SU-DHL-6 (cell line): ENCODE measurements around the gene CATSPERE.

Source experiments
- H2AFZ ChIP-seq: fragments of 200-600 bp; sonication (generic); 2 replicates; pipeline ENCODE4 v1.6.1; 2014; ENCODE audit warnings: low read depth, mild to moderate bottlenecking, moderate library complexity, mixed read lengths, antibody characterized with exemption, low read length; ENCODE audit not compliant: severe bottlenecking
- H3F3A ChIP-seq: fragments of 200-600 bp; shearing (Covaris generic); 2 replicates; pipeline ENCODE4 v1.6.0; 2016; ENCODE audit warnings: antibody characterized with exemption, mild to moderate bottlenecking; ENCODE audit not compliant: insufficient read depth
- H3K27ac ChIP-seq: fragments of 200-600 bp; sonication (generic); 2 replicates; pipeline ENCODE4 v1.5.1; 2016; ENCODE audit warnings: low read depth, mild to moderate bottlenecking, low read length, moderate library complexity, mixed read lengths
- H3K27me3 ChIP-seq: fragments of 200-600 bp; sonication (generic), shearing (Covaris generic); 2 replicates; pipeline ENCODE4 v1.6.0; 2014; ENCODE audit warnings: mild to moderate bottlenecking, low read length
- H3K36me3 ChIP-seq: fragments of 200-600 bp; sonication (generic); 2 replicates; pipeline ENCODE4 v1.6.1; 2014; ENCODE audit warnings: mild to moderate bottlenecking, low read length, mixed read lengths
- H3K4me2 ChIP-seq: fragments of 300-600, 200-600 bp; shearing (Covaris generic), sonication (generic); 2 replicates; pipeline ENCODE4 v1.6.0; 2014; ENCODE audit warnings: low read length, low read depth, mild to moderate bottlenecking; ENCODE audit not compliant: poor library complexity, severe bottlenecking
- H3K4me3 ChIP-seq: fragments of 200-600 bp; sonication (generic); 2 replicates; pipeline ENCODE4 v1.5.1; 2014; ENCODE audit warnings: antibody characterized with exemption, low read length, mild to moderate bottlenecking, mixed read lengths; ENCODE audit not compliant: insufficient read depth, poor library complexity, severe bottlenecking
- H3K79me2 ChIP-seq: fragments of 200-600 bp; sonication (generic); 2 replicates; pipeline ENCODE4 v1.6.1; 2014; ENCODE audit warnings: mild to moderate bottlenecking, low read length, moderate library complexity; ENCODE audit not compliant: insufficient read depth
- H3K9ac ChIP-seq: fragments of 200-600 bp; sonication (generic); 2 replicates; pipeline ENCODE4 v1.7.0; 2014; ENCODE audit warnings: mild to moderate bottlenecking, low read length
- H3K9me2 ChIP-seq: fragments of 200-600 bp; sonication (generic); replicated peaks from 2 replicates; pipeline ENCODE4 v1.6.1; 2014; ENCODE audit warnings: low read length; ENCODE audit not compliant: insufficient read depth
- H3K9me3 ChIP-seq: fragments of 200-600 bp; sonication (generic); 2 replicates; pipeline ENCODE4 v1.6.1; 2014; ENCODE audit warnings: low read length, mixed read lengths; ENCODE audit not compliant: insufficient read depth
- H4K20me1 ChIP-seq: fragments of 200-600 bp; sonication (generic); 2 replicates; pipeline ENCODE4 v1.6.1; 2014; ENCODE audit warnings: low read depth, mild to moderate bottlenecking, antibody characterized with exemption, low read length, moderate library complexity, mixed read lengths
- CTCF ChIP-seq: fragments of 200-600 bp; sonication (generic); IDR thresholded peaks from one replicate; pipeline ENCODE4 v1.5.1; 2017; ENCODE audit warnings: antibody characterized with exemption, mild to moderate bottlenecking, low read length, moderate library complexity; ENCODE audit not compliant: insufficient read depth, poor library complexity, severe bottlenecking
- EZH2phosphoT487 ChIP-seq: fragments of 200-600 bp; sonication (generic), shearing (Covaris generic); conservative IDR thresholded peaks from 2 replicates; pipeline ENCODE4 v1.6.1; 2018; ENCODE audit warnings: mild to moderate bottlenecking, antibody characterized with exemption, low read length, moderate library complexity, mixed read lengths

CATSPERE gene

GRCh38 chr1:244437086-244437468 is 24.0 kb upstream of the CATSPERE start:
- no peak overlapping the region for H3K4me3 ChIP-seq
- H3K9ac ChIP-seq = no peak overlapping the region
- peaks cover 57% of the 10 kb centered on the region for H3K79me2 ChIP-seq
- 0 out of 2 replicates have a peak, but pooled peaks cover under 1% of the 10 kb centered on the region for H3F3A ChIP-seq
- peaks cover 2% of the 10 kb centered on the region; the same call in 1 of the 2 replicates for H4K20me1 ChIP-seq
- H3K27me3 ChIP-seq = no peaks in the 10 kb centered on the region
- H3K9me2 ChIP-seq = no peaks in the 10 kb centered on the region
- TF ChIP-seq CTCF = no peak
- no peak for TF ChIP-seq EZH2phosphoT487
- no peaks in the 10 kb centered on the region for H3K9me3 ChIP-seq
- H3K27ac ChIP-seq = no peak overlapping the region
- no peak overlapping the region for H3K4me2 ChIP-seq
- H2AFZ ChIP-seq = no peak overlapping the region
- peaks cover 30% of the 10 kb centered on the region for H3K36me3 ChIP-seq

GRCh38 chr1:244439391-244440032 is 21.6 kb upstream of the CATSPERE start:
- Histone ChIP-seq H4K20me1 (peaks cover 12% of the 10 kb centered on the region; the same call in 1 of the 2 replicates), H3K9me3 (no peaks in the 10 kb centered on the region), H3K27ac (no peak overlapping the region), H3K27me3 (no peaks in the 10 kb centered on the region), H3K36me3 (peaks cover 22% of the 10 kb centered on the region), H2AFZ (no peak overlapping the region), H3K4me2 (no peak overlapping the region), H3K9me2 (no peaks in the 10 kb centered on the region), H3F3A (no peaks in the 10 kb centered on the region), H3K9ac (no peak overlapping the region), H3K4me3 (no peak overlapping the region), H3K79me2 (peaks cover 77% of the 10 kb centered on the region)
- TF ChIP-seq EZH2phosphoT487 (no peak), CTCF (no peak)

- H3K79me2 ChIP-seq = peaks cover 98% of the 10 kb centered on the region
- H3K4me2 ChIP-seq = no peak overlapping the region
- H3K27ac ChIP-seq = no peak overlapping the region
- H3K9ac ChIP-seq = no peak overlapping the region
- peaks cover 21% of the 10 kb centered on the region; the same call in 1 of the 2 replicates for H4K20me1 ChIP-seq
- no peak overlapping the region for H3K4me3 ChIP-seq
- no peaks in the 10 kb centered on the region for H3K27me3 ChIP-seq
- H3F3A ChIP-seq = no peaks in the 10 kb centered on the region
- TF ChIP-seq CTCF = no peak
- no peak for TF ChIP-seq EZH2phosphoT487
- H3K9me3 ChIP-seq = no peaks in the 10 kb centered on the region
- H2AFZ ChIP-seq = no peak overlapping the region
- H3K9me2 ChIP-seq = no peaks in the 10 kb centered on the region
- H3K36me3 ChIP-seq = peaks cover 13% of the 10 kb centered on the region; the same call in 1 of the 2 replicates
Measured at GRCh38 chr1:244442850-244443249, 18.2 kb upstream of the CATSPERE start.
